Hepatocyte (in vitro differentiated cells): ENCODE measurements around the gene CDH11. TPM values are rescaled to one million over a fixed set of nuclear protein-coding genes. Genes with fewer than 3 reads are reported as not detected.

Experiments used
- DNase-seq: peaks from one replicate; pipeline ENCODE4 v3.0.0-alpha.2; 2016; ENCODE audit warnings: low spot score
- H2AFZ ChIP-seq: fragments of 200-600 bp; sonication (generic); 2 replicates; pipeline ENCODE4 v1.6.0; 2016; ENCODE audit warnings: antibody characterized with exemption, mild to moderate bottlenecking
- H3K27ac ChIP-seq: fragments of 200-600 bp; sonication (generic); 2 replicates; pipeline ENCODE4 v1.5.1; 2016; ENCODE audit warnings: mild to moderate bottlenecking
- H3K27me3 ChIP-seq: fragments of 200-600 bp; sonication (generic); 2 replicates; pipeline ENCODE4 v1.6.1; 2016
- H3K36me3 ChIP-seq: fragments of 200-600 bp; sonication (generic); replicated peaks from 2 replicates; pipeline ENCODE4 v1.5.1; 2016; ENCODE audit warnings: low read depth; ENCODE audit not compliant: insufficient read depth
- H3K4me1 ChIP-seq: fragments of 200-600 bp; sonication (generic); 2 replicates; pipeline ENCODE4 v1.5.1; 2016; ENCODE audit warnings: mild to moderate bottlenecking, moderate library complexity; ENCODE audit not compliant: insufficient read depth
- H3K4me2 ChIP-seq: fragments of 200-600 bp; sonication (generic); 2 replicates; pipeline ENCODE4 v1.6.0; 2016
- H3K4me3 ChIP-seq: fragments of 200-600 bp; sonication (generic); 2 replicates; pipeline ENCODE4 v1.5.1; 2016; ENCODE audit warnings: mild to moderate bottlenecking
- H3K79me2 ChIP-seq: fragments of 200-600 bp; sonication (generic); 2 replicates; pipeline ENCODE4 v1.6.0; 2017; ENCODE audit warnings: mild to moderate bottlenecking
- H3K9me2 ChIP-seq: fragments of 200-600 bp; sonication (generic); replicated peaks from 2 replicates; pipeline ENCODE4 v1.6.0; 2017; ENCODE audit warnings: mild to moderate bottlenecking; ENCODE audit not compliant: insufficient read depth
- H3K9me3 ChIP-seq: fragments of 200-600 bp; sonication (generic); 2 replicates; pipeline ENCODE4 v1.5.1; 2016; ENCODE audit warnings: low read depth, mild to moderate bottlenecking
- H4K20me1 ChIP-seq: fragments of 200-600 bp; sonication (generic); 2 replicates; pipeline ENCODE4 v1.6.0; 2016; ENCODE audit warnings: mild to moderate bottlenecking; ENCODE audit not compliant: insufficient read depth, poor library complexity, severe bottlenecking
- EZH2 ChIP-seq: fragments of 200-600 bp; sonication (generic); IDR thresholded peaks from 2 replicates; pipeline ENCODE4 v1.6.1; 2016; ENCODE audit warnings: antibody characterized with exemption, mild to moderate bottlenecking, borderline replicate concordance
- EZH2phosphoT487 ChIP-seq: fragments of 200-600 bp; sonication (generic); IDR thresholded peaks from one replicate; pipeline ENCODE4 v1.6.1; 2018; ENCODE audit warnings: antibody characterized with exemption, mild to moderate bottlenecking, low read depth, moderate library complexity; ENCODE audit not compliant: unreplicated experiment, severe bottlenecking
- WGBS: methylation state at CpG from one replicate; pipeline ENCODE4 v1.1.6; 2016; ENCODE audit warnings: low lambda C conversion rate; ENCODE audit errors: missing lambda C conversion rate; 5-methylcytosine and 5-hydroxymethylcytosine counted together
- polyA plus RNA-seq: library from polyadenylated mRNA; unstranded; fragments of >200 nt; fragmentation: Nextera tagmentation; extraction: Ambion mirVana; gene quantifications from 2 replicates; pipeline ENCODE4 v1.2.1, GENCODE V29; 2016
- total RNA-seq: library from RNA; depleted of rRNA; stranded (reverse); fragments of >200 nt; gene quantifications from 2 replicates; pipeline ENCODE4 v1.2.3, GENCODE V29; 2014
- TF ChIP-seq, protein P1 (sequence below): fragments of 200-600 bp; sonication (generic); IDR thresholded peaks from 2 replicates; pipeline ENCODE4 v1.5.1; 2016; ENCODE audit warnings: antibody characterized with exemption, mild to moderate bottlenecking; ENCODE audit not compliant: poor library complexity

Gene CDH11
- total and polyA plus RNA-seq, 2 experiments from 2014 or later = 148 to 289 TPM

DNA sequence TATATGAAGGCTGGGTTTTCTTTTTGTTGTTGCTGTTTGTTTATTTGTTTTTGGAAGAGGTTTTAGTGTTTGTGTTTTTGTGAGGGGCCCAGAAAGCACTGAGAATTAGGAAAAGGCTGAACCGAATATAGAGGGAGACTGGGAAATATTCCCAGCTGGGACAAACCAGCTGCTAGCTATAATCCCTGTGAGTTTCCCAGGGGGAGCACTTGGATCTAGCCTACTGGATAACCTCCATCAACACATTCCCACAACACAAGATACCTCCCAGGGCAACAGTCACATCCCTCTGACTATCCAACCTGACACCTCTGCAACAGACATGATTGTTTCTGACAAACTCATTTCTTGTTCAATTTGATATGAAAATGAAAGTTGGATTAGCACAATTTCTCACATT lies 16.7 kb downstream of the CDH11 start:
- H3K9me2 ChIP-seq = no peaks in the 10 kb centered on the region
- peaks cover 98% of the 10 kb centered on the region for H3K79me2 ChIP-seq
- no peaks in the 10 kb centered on the region for H3K27me3 ChIP-seq
- no peaks in the 10 kb centered on the region for H3K36me3 ChIP-seq
- H3K4me3 ChIP-seq = no peak overlapping the region
- H3K27ac ChIP-seq = no peak overlapping the region
- peaks cover 88% of the 10 kb centered on the region for H4K20me1 ChIP-seq
- H3K4me2 ChIP-seq = no peak overlapping the region
- no peak for DNase-seq
- no peaks in the 10 kb centered on the region for H3K9me3 ChIP-seq
- no peaks in the 10 kb centered on the region for H3K4me1 ChIP-seq
- TF ChIP-seq EZH2 = no peak
- no peak for TF ChIP-seq EZH2phosphoT487
- TF ChIP-seq, protein P1, sequence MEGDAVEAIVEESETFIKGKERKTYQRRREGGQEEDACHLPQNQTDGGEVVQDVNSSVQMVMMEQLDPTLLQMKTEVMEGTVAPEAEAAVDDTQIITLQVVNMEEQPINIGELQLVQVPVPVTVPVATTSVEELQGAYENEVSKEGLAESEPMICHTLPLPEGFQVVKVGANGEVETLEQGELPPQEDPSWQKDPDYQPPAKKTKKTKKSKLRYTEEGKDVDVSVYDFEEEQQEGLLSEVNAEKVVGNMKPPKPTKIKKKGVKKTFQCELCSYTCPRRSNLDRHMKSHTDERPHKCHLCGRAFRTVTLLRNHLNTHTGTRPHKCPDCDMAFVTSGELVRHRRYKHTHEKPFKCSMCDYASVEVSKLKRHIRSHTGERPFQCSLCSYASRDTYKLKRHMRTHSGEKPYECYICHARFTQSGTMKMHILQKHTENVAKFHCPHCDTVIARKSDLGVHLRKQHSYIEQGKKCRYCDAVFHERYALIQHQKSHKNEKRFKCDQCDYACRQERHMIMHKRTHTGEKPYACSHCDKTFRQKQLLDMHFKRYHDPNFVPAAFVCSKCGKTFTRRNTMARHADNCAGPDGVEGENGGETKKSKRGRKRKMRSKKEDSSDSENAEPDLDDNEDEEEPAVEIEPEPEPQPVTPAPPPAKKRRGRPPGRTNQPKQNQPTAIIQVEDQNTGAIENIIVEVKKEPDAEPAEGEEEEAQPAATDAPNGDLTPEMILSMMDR = no peak
- H2AFZ ChIP-seq = no peak overlapping the region
- WGBS = 58% methylated on average over 1 of the region's 1 CpG

DNA sequence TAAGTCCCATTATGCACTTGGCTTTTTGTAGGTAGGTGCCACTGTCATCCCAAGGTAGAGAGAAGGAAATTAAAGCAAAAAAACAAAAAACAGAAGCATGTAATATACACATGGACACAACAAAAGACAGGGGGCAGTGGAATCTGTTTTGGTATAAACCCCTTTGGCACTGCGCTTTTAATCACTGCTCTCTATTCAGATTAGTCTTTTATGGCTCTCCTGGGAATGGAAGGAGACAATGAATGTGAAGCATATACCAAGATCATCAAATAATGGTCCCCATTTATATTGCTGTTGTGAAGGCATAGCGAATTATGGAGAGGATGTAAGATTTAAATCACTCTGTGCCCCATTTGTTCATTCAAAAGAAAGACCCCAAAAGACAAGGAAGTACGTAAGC lies 17.4 kb downstream of the CDH11 start:
- TF ChIP-seq EZH2phosphoT487 (no peak), EZH2 (no peak)
- TF ChIP-seq, protein P1 = no peak
- Histone ChIP-seq H2AFZ (no peak overlapping the region), H3K27ac (no peak overlapping the region), H3K79me2 (peaks cover 98% of the 10 kb centered on the region), H3K4me2 (no peak overlapping the region), H4K20me1 (peaks cover 87% of the 10 kb centered on the region), H3K9me2 (no peaks in the 10 kb centered on the region), H3K27me3 (no peaks in the 10 kb centered on the region), H3K36me3 (no peaks in the 10 kb centered on the region), H3K4me3 (no peak overlapping the region), H3K9me3 (no peaks in the 10 kb centered on the region), H3K4me1 (no peaks in the 10 kb centered on the region)
- 95% methylated on average over 3 of the region's 3 CpGs for WGBS
- no peak for DNase-seq

DNA sequence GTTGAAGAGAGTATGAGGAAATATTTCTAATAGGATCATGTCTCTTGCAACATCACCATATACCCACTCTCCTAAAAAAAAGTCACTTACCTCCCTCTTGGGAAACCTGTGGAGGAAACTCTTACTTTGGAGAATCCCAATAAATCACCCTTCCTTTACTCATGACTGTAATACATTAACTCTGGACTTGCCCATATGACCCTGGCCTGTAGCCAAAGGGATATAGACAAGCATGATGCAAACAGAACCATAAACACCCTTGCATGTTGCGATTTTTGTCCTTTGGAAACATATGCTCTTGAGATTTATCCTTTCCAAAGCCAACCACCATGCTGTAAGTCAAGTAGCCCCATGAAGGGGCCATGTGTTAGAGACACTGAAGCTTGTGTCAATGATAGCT lies 19.5 kb downstream of the CDH11 start:
- H3K4me2 ChIP-seq = no peak overlapping the region
- TF ChIP-seq, protein P1 = no peak
- no peak for TF ChIP-seq EZH2phosphoT487
- no peak for TF ChIP-seq EZH2
- DNase-seq = no peak
- no peaks in the 10 kb centered on the region for H3K9me3 ChIP-seq
- H3K9me2 ChIP-seq = no peaks in the 10 kb centered on the region
- H4K20me1 ChIP-seq = peaks cover 80% of the 10 kb centered on the region
- H3K4me3 ChIP-seq = no peak overlapping the region
- WGBS = 89% methylated on average over 1 of the region's 1 CpG
- H3K27ac ChIP-seq = no peak overlapping the region
- no peaks in the 10 kb centered on the region for H3K36me3 ChIP-seq
- no peak overlapping the region for H2AFZ ChIP-seq
- H3K4me1 ChIP-seq = no peaks in the 10 kb centered on the region
- no peaks in the 10 kb centered on the region for H3K27me3 ChIP-seq
- peaks cover 98% of the 10 kb centered on the region for H3K79me2 ChIP-seq

DNA sequence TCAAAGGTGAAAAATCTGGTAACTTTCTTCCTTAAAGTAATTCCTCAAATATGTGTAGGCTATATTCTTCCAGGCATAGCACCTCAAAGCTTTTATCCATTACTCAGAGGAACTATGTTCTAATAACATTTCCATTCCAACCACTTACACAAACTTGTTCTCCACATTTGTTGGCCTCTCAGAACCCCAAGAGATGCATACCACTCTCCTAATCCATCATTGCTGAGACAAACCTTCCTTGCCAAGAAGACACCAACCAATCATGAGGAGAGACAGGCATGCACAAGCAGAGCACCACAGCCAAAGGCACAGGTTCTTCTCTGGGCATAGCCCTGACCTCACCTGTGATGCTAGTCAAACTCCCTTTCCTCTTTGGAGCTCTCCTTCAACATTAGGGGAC lies 20.9 kb downstream of the CDH11 start:
- no peaks in the 10 kb centered on the region for H3K36me3 ChIP-seq
- H3K4me1 ChIP-seq = no peaks in the 10 kb centered on the region
- DNase-seq = no peak
- peaks cover 98% of the 10 kb centered on the region for H3K79me2 ChIP-seq
- H3K27me3 ChIP-seq = no peaks in the 10 kb centered on the region
- H3K9me3 ChIP-seq = no peaks in the 10 kb centered on the region
- H3K4me2 ChIP-seq = no peak overlapping the region
- no peak overlapping the region for H2AFZ ChIP-seq
- no peak overlapping the region for H3K27ac ChIP-seq
- no peaks in the 10 kb centered on the region for H3K9me2 ChIP-seq
- H3K4me3 ChIP-seq = no peak overlapping the region
- TF ChIP-seq EZH2phosphoT487 = no peak
- TF ChIP-seq, protein P1 = no peak
- TF ChIP-seq EZH2 = no peak
- H4K20me1 ChIP-seq = peaks cover 78% of the 10 kb centered on the region
